HAP-1 (cell line): ENCODE results near the gene DNAJB8.

Source experiments
- DNase-seq, 2 experiments: peaks; one replicate each; pipeline ENCODE4 v3.0.0-alpha.2; 2016 to 2020; ENCODE audit warnings: low spot score in 2 of 2
- H3K27me3 ChIP-seq: fragments of 250-450 bp; sonication (Bioruptor Pico); 2 replicates; pipeline ENCODE4 v1.5.1; 2020; ENCODE audit warnings: low read depth, mild to moderate bottlenecking, moderate library complexity
- H3K36me3 ChIP-seq: fragments of 250-450 bp; sonication (Bioruptor Pico); replicated peaks from 2 replicates; pipeline ENCODE4 v1.5.1; 2020; ENCODE audit warnings: mild to moderate bottlenecking
- H3K4me1 ChIP-seq: fragments of 250-450 bp; sonication (Bioruptor Pico); 2 replicates; pipeline ENCODE4 v1.5.1; 2020; ENCODE audit warnings: mild to moderate bottlenecking
- H3K4me3 ChIP-seq: fragments of 250-450 bp; sonication (Bioruptor Pico); 2 replicates; pipeline ENCODE4 v1.5.1; 2020; ENCODE audit warnings: mild to moderate bottlenecking, moderate library complexity
- H3K9me3 ChIP-seq: fragments of 250-450 bp; sonication (Bioruptor Pico); 2 replicates; pipeline ENCODE4 v1.5.1; 2020; ENCODE audit warnings: mild to moderate bottlenecking, moderate library complexity
- in situ Hi-C: fragments of 300-500 bp; cut with MboI; formaldehyde crosslinking; loops from 3 replicates; pipeline ENCODE4 v1.14.3; 2020; ENCODE audit warnings: low sequenced_read_pairs, inconsistent platforms, mixed read lengths

Gene DNAJB8

GRCh38 chr3:128425142-128425845 is 41.4 kb downstream of the DNAJB8 start:
- no peak for DNase-seq
- no peak overlapping the region for H3K4me3 ChIP-seq
- no peaks in the 10 kb centered on the region for H3K27me3 ChIP-seq
- no peaks in the 10 kb centered on the region for H3K36me3 ChIP-seq
- in situ Hi-C loops, result no loop called here
- peaks cover 3% of the 10 kb centered on the region; the same call in 1 of the 2 replicates for H3K4me1 ChIP-seq
- H3K9me3 ChIP-seq, result no peaks in the 10 kb centered on the region

- Histone ChIP-seq H3K4me1 (peaks cover 3% of the 10 kb centered on the region; the same call in 1 of the 2 replicates), H3K36me3 (no peaks in the 10 kb centered on the region), H3K27me3 (no peaks in the 10 kb centered on the region), H3K4me3 (no peak overlapping the region), H3K9me3 (no peaks in the 10 kb centered on the region)
- no peak for DNase-seq
- in situ Hi-C loops, result no loop called here
Measured at GRCh38 chr3:128424508-128425069, 42.1 kb downstream of the DNAJB8 start.

GRCh38 chr3:128423525-128424147 is 43.1 kb downstream of the DNAJB8 start:
- in situ Hi-C loops, result no loop called here
- Histone ChIP-seq H3K36me3 (no peaks in the 10 kb centered on the region), H3K9me3 (no peaks in the 10 kb centered on the region), H3K4me1 (peaks cover 3% of the 10 kb centered on the region; the same call in 1 of the 2 replicates), H3K27me3 (no peaks in the 10 kb centered on the region), H3K4me3 (no peak overlapping the region)
- DNase-seq, result no peak

GRCh38 chr3:128422762-128423524 is 43.7 kb downstream of the DNAJB8 start:
- no peaks in the 10 kb centered on the region for H3K9me3 ChIP-seq
- H3K4me1 ChIP-seq, result peaks cover 3% of the 10 kb centered on the region; the same call in 1 of the 2 replicates
- no peaks in the 10 kb centered on the region for H3K36me3 ChIP-seq
- DNase-seq, result no peak
- H3K4me3 ChIP-seq, result no peak overlapping the region
- in situ Hi-C loops, result no loop called here
- H3K27me3 ChIP-seq, result no peaks in the 10 kb centered on the region

- DNase-seq, result no peak
- no peaks in the 10 kb centered on the region for H3K36me3 ChIP-seq
- in situ Hi-C loops, result no loop called here
- no peak overlapping the region for H3K4me3 ChIP-seq
- H3K27me3 ChIP-seq, result no peaks in the 10 kb centered on the region
- H3K4me1 ChIP-seq, result peaks cover 3% of the 10 kb centered on the region; the same call in 1 of the 2 replicates
- H3K9me3 ChIP-seq, result no peaks in the 10 kb centered on the region
Measured at GRCh38 chr3:128421966-128422365, 44.7 kb downstream of the DNAJB8 start.

- no peak overlapping the region for H3K4me3 ChIP-seq
- no peaks in the 10 kb centered on the region for H3K9me3 ChIP-seq
- no peaks in the 10 kb centered on the region for H3K4me1 ChIP-seq
- in situ Hi-C loops, result no loop called here
- DNase-seq, result no peak
- H3K36me3 ChIP-seq, result no peaks in the 10 kb centered on the region
- H3K27me3 ChIP-seq, result no peaks in the 10 kb centered on the region
Measured at GRCh38 chr3:128421439-128421836, 45.3 kb downstream of the DNAJB8 start.

- H3K36me3 ChIP-seq, result no peaks in the 10 kb centered on the region
- no peak for DNase-seq
- no peaks in the 10 kb centered on the region for H3K4me1 ChIP-seq
- in situ Hi-C loops, result no loop called here
- no peaks in the 10 kb centered on the region for H3K9me3 ChIP-seq
- no peak overlapping the region for H3K4me3 ChIP-seq
- no peaks in the 10 kb centered on the region for H3K27me3 ChIP-seq
Measured at GRCh38 chr3:128420720-128421438, 45.8 kb downstream of the DNAJB8 start.

- no peaks in the 10 kb centered on the region for H3K36me3 ChIP-seq
- DNase-seq, result no peak
- no peaks in the 10 kb centered on the region for H3K27me3 ChIP-seq
- in situ Hi-C loops, result no loop called here
- H3K4me3 ChIP-seq, result no peak overlapping the region
- H3K4me1 ChIP-seq, result no peaks in the 10 kb centered on the region
- H3K9me3 ChIP-seq, result no peaks in the 10 kb centered on the region
Measured at GRCh38 chr3:128420289-128420688, 46.4 kb downstream of the DNAJB8 start.

- no peaks in the 10 kb centered on the region for H3K36me3 ChIP-seq
- no peak overlapping the region for H3K4me3 ChIP-seq
- no peak for DNase-seq
- no peaks in the 10 kb centered on the region for H3K27me3 ChIP-seq
- H3K4me1 ChIP-seq, result no peaks in the 10 kb centered on the region
- in situ Hi-C loops, result no loop called here
- no peaks in the 10 kb centered on the region for H3K9me3 ChIP-seq
Measured at GRCh38 chr3:128419311-128419710, 47.4 kb downstream of the DNAJB8 start.

- no peak for DNase-seq
- H3K4me3 ChIP-seq, result no peak overlapping the region
- in situ Hi-C loops, result no loop called here
Measured at GRCh38 chr3:128418900-128419299, 47.8 kb downstream of the DNAJB8 start.

GRCh38 chr3:128416578-128417211 is 50.0 kb downstream of the DNAJB8 start:
- Histone ChIP-seq H3K9me3 (no peaks in the 10 kb centered on the region), H3K4me1 (no peaks in the 10 kb centered on the region), H3K27me3 (no peaks in the 10 kb centered on the region), H3K4me3 (no peak overlapping the region), H3K36me3 (no peaks in the 10 kb centered on the region)
- DNase-seq, result no peak
- in situ Hi-C loops, result no loop called here

More at GRCh38 chr3:128418900-128419299, 47.8 kb downstream of the DNAJB8 start:
- Histone ChIP-seq H3K9me3 (no peaks in the 10 kb centered on the region), H3K4me1 (no peaks in the 10 kb centered on the region), H3K27me3 (no peaks in the 10 kb centered on the region), H3K36me3 (no peaks in the 10 kb centered on the region)

GRCh38 chr3:128415773-128416577 is 50.7 kb downstream of the DNAJB8 start:
- Histone ChIP-seq H3K27me3 (no peaks in the 10 kb centered on the region), H3K4me3 (no peak overlapping the region), H3K36me3 (no peaks in the 10 kb centered on the region), H3K4me1 (no peaks in the 10 kb centered on the region), H3K9me3 (no peaks in the 10 kb centered on the region)
- in situ Hi-C loops, result no loop called here
- DNase-seq, result no peak
